GM19193 (cell line): ENCODE measurements around the gene MARCOL.

Source experiments
- POLR2A ChIP-seq: IDR thresholded peaks from 4 replicates; pipeline ENCODE4 v1.6.1; 2011; ENCODE audit not compliant: insufficient read depth, insufficient read length; ENCODE audit errors: extremely low read depth

Gene MARCOL, protein sequence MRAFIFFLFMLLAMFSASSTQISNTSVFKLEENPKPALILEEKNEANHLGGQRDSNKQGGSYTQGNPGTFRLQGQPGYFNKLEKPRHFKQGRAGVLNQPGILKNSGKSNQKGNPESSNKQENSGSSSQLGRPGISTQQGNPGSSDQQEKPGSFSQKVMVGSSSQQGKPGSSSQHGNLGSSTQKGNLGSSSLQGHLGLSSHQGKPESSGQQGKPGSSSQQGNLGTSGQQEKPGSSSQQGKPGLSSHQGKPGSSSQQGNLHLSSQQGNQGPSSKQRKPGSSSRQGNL

DNA sequence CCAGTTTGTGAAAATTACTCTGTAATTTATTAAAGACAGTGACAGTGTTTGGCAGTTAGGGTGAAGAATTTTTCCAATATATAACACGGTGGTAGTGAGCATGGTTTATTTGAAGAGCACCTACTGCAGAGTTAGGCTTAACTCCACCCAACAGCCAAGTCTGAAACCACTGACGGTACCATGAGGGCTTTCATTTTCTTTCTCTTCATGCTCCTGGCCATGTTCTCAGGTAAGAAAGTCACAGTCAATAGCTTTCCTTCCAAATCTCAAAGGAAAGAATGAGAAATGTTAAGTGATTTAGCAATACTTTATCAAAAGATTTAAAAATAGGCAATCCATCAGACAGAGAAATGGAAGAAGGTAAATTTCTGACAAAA is at the start of gene MARCOL:
Gene MARCOL (plus strand): TSS at position 108 of the 377 bp plus-strand sequence. CDS start 73 bp downstream, at position 181.
- no peak for TF ChIP-seq POLR2A

DNA sequence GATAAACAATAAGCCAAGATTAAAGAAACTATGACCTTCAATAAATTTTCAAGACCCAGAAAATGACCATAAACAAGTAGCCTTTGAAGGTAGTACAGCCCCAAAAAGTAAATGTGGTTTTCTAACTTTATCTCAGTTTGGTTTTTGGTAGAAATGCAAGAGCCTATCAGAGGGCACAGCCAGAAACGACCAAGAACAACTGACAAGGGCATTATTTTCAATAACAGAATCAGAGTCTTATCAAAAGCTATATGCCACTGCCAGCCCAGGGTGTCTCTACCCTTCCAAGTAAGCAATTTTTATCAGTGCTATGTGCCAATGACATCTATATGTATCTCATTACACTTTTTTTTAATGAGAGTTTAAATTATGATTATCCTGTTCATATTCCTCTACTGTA is 47.3 kb upstream of the MARCOL start:
- no peak for TF ChIP-seq POLR2A

DNA sequence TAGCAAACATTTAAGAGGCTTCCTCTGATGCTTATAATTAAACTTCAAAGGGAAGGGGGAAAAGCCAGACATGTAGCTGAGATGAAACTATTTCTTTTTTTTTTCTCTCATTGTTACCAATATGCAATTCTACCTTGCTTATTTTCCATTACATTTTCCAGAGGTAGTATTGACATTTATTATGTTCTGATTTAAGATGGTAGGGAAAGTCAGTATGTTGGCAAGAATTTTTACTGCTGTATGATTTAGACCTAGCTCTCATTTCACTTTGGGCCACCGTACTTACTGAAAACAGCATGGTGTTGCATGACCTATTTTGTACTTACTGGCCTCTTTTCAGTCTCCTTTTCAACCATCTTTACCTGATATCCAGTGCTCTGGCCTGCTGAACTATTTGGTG is 45.1 kb upstream of the MARCOL start:
- TF ChIP-seq POLR2A = no peak

DNA sequence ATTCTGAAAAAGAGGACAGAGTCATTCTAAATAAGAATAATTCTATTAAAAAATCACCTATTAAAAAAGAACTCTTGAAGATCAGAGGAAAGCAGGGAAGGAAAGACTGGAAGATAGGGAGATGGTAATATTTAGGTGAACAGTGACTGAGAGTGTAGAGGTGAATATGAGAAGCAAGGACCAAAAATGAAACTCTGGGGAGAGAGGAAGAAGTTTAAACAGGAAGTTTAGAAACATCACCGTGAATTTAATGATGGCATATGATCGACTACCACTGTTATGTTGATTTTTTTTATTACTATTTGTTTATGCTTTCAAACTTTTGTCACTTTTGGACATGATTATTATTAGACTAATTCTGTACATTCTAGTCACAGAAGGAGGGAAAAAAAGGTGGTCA is 37.2 kb upstream of the MARCOL start:
- TF ChIP-seq POLR2A = no peak

DNA sequence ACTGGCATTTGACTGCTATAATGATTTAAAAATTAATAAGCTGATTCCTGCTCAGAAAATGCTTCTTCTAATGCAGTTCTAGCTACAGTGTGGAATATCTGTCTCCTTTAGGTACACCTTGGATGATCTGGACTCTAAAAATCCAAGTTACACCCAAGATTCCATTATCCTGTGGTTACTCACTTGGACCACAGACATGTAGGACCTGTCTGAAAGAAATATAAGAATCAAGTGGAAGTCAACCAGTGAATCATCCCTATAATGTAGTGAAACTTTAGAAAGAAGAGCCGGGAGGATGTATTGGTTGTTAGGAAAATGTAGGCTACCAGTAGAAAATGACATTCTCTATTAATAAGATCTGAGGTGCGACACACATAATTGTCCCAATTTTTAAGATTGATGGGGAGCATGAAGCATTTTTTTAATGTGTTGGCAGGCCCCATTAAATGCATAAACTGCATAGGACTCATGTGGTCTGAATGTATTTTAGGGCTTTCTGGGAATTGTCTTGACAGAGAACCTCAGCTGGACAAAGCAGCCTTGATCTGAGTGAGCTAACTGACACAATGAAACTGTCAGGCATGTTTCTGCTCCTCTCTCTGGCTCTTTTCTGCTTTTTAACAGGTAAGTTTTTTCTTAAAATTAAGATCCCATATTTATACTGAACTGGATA is 35.7 kb upstream of the MARCOL start, which contains the start of gene SPINK6:
Gene SPINK6 (plus strand): TSS at position 512 of the 673 bp plus-strand sequence. CDS start 55 bp downstream, at position 567.
- TF ChIP-seq POLR2A = no peak

DNA sequence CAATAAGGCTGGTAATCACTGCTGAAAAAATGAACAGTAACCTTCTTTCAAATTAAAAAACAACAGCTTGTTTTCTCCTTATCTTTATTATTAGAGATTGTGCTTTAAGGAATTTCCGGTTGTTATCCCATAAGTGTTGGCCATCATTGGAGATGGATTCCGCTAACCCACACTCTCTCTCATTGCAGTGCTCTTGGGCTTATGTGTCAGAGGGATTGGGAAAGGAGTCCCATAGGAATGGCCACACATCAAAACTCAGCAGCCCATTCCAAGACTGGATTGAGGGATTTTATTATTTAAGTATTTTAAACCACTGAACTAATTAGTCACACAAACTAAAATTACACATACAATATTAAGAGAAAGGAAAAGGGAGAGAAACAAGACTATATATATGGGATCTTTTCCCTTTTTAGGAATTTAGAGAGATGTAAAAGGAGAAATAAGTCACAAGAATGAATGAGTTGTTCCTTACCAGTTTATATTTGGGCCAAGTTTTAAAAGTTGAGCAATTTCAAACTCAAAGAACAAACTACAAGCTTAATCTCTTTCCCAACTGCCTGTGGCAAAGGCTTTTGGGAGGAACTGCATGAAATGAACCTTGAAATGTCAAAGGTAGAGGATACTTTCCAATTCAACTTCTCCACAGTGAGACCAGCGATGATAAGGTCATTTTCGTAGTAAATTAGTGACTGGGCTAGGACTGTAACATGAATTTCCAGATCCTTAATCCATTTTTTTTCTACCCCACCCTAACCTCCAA is 33.1 kb upstream of the MARCOL start:
- no peak for TF ChIP-seq POLR2A

DNA sequence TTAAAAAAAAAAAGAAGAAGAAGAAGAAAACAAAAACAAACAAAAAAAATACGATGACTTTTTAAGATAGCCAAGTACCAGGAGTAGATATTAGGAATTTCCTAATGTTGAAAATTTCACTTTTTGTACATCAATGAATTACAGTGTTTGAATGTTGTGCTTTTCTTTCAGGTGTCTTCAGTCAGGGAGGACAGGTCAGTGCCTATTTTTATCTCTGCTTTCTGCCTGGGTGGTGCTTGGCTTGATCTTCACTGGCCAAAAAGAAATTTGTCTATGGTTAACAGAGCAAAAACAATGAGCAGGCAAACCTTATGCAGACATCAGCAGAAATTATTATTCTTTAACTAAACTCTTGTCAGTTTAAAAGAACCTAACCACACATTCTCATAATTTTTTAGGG is 32.5 kb upstream of the MARCOL start:
- TF ChIP-seq POLR2A = no peak

DNA sequence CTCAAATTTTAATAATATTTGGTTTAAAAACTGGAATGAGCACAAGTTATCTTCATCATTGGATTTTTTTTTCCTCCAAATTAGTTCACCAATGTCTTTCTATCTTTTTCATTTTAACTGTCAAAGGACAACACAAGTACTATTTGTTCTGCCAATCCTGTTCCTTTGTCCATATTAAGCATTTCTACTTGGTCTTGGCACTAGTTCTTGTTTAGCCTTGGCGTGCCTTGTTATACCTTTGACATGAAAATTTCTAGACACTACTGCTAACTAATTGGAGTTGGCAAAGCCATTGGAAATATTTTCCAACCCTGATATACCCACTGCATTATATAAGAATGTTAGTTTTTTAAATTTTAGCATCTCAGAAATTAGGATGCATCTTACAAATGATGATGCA is 31.7 kb upstream of the MARCOL start:
- no peak for TF ChIP-seq POLR2A

DNA sequence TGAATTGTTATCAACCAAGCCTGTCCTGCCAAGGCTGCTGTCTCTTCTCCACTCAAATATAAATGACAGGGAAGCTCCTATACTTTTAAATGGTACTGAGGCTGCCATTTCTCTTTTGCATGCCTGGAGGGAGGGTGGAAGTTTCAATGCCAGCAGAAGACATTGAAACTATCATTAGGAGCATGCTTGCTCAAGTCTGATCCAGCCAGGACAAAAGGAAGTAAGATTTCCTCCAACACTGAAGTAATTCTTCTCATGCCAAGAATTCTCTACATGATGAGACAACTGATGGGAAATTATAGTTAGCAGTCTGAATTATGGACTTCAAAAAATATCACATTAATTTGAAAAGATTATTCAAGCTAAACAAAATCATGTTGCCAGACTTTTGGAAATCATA is 30.1 kb upstream of the MARCOL start:
- TF ChIP-seq POLR2A = no peak

DNA sequence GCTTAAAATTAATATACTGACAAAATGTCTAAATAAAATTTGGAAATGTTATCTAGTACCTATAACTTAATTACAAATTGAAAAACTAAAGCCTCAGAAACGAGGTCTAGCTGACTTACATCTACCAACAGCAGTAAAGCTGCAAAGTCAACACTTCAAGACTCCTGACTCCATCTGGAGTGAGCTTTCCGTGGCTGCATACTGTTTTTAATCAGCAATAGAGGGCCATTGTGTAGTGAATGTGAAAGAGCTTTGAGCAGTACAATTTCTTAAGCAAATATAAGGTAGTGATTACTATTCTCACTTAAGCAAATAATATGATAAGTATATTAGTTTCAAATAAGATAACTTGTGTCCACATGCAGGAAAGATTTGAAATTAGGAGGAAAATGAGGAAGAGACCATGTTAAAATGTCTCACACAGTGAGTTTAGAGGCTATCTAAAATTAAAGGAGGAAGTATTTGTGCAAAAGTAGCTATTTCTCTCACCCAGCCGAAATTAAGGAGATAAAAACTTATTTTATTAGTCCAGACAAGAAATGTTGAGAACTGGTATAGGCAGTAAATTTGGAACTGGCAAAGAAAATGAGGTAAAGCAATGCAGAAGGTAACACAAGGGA is 29.1 kb upstream of the MARCOL start:
- no peak for TF ChIP-seq POLR2A

DNA sequence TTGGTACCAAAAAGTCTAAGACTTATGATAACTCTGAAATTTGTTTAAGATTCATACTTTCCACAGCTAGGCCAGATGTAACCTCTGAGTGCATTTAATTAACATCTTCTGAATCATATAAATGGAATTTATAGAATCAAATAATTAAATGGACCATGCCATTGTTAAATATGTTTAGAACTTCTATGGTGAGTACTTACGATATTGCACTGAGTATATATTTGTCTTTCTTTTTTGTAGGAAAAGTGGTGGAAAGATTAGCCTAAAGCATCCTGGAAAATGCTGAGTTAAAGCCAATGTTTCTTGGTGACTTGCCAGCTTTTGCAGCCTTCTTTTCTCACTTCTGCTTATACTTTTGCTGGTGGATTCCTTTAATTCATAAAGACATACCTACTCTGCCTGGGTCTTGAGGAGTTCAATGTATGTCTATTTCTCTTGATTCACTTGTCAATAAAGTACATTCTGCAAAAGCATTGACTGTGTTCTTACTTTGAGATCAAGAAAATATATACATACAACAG is 23.6 kb upstream of the MARCOL start:
- TF ChIP-seq POLR2A = no peak

DNA sequence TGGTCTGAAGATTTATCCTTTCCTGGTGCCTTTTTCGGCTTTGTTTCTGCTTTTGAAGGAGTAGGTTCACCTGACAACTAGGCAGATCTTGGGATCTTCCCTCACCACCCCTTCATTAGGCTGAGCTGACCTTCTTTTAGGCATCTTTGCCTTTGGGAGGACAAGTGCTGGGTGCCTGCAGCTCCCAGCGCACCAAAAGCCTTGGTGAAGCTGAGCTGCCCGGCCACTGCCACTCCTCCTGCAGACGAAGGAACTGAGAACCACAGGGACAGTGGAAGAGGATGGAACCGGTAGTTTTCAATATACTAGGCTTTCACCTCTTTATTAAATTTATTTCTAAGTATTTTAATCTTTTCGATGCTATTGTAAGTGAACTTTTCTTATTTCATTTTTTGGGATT is 16.8 kb upstream of the MARCOL start:
- TF ChIP-seq POLR2A = no peak

DNA sequence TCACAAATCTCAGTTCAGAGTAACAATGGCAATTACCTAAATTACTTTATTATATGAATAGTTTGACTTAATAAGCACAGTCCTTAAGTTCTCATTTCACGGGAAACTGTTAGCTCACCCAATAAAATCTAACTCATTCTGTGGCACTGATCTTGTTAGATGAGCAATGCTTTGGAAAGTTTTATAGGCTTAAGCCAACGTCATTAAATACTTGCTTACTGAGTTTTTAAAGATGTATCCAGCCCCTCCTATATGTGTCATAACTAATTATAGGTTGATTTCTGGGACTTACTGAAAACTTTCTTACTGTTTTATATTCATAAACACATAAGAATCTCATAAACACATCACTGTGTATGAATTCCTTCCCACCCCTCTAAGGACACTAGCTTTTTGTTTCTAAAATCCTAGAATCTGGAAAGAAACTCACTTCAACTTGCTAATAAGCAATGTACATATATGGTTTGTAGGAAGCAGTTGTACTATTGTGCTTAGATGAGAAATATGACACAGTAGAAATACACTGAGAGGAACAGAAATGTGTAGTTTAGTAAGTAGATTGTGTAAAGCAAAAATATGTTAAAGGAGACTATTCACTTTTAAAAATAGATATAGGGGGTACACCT is 14.1 kb upstream of the MARCOL start:
- TF ChIP-seq POLR2A = no peak

DNA sequence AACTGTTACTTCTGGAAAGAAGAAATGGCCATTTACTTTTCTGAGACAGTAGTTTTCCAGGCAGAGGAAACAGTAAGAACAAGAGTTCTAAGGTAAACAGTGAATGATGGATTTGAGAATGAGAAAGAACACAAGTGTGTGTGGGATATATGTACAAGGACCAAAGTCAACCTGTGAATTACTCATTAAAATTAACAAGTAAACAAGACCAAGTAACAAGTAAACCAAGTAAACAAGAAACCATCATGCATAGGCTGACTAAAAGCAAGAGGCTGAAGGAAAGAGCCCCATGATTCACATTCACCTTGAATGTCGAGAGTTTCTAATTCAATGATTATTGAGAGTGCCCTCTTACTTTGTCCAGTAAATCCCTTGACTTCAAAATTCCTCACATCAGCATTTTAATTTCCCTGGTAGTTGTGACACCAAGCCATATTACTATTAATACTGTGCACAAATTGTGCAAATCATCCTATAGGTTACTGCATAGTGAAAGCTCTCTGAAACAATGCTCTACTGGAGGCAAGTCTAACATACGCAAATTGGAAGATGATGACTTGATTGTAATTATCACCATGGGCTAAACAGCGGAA is 9.8 kb upstream of the MARCOL start:
- no peak for TF ChIP-seq POLR2A
